ENCODE data around the gene SLC41A3.
"Not testable (repeated sequence)": the region's sequence is repeated elsewhere in the genome, so short reads cannot be mapped to it uniquely, and the experiment has no call there.

GRCh38 chr3:126038791-126039190, 45.1 kb downstream of the SLC41A3 start:
- not testable (repeated sequence) for TF ChIP-seq CTCF, EP300 (IDR thresholded peaks at IDR 0.05)
